Measurements from ENCODE around the gene IL22RA2.
A peak's percentile ranks its signal among the peaks of the same experiment; 100 is the strongest.

The IL22RA2 gene

GRCh38 chr6:137097526-137097925, 75.9 kb downstream of the IL22RA2 start:
- no peak for TF ChIP-seq CTCF (IDR thresholded peaks at IDR 0.05)
- H3K36me3 Mint-ChIP-seq (ENCODE audit: low read depth), result no peaks in the 10 kb centered on the region
- H3K27me3 Mint-ChIP-seq (ENCODE audit: low read depth, poor library complexity), result peaks cover 3% of the 10 kb centered on the region
- H3K9me3 Mint-ChIP-seq, result peaks cover 12% of the 10 kb centered on the region
- no peak overlapping the region for H3K4me3 Mint-ChIP-seq
- no peak overlapping the region for H3K27ac Mint-ChIP-seq
- H3K4me1 Mint-ChIP-seq, result peaks cover 16% of the 10 kb centered on the region
- DNase-seq, result no peak

GRCh38 chr6:137097057-137097456, 76.4 kb downstream of the IL22RA2 start:
- Mint-ChIP-seq H3K27me3 (ENCODE audit: low read depth, poor library complexity) (peaks cover 3% of the 10 kb centered on the region), H3K9me3 (peaks cover 9% of the 10 kb centered on the region), H3K4me3 (no peak overlapping the region), H3K27ac (no peak overlapping the region), H3K36me3 (ENCODE audit: low read depth) (no peaks in the 10 kb centered on the region), H3K4me1 (peaks cover 20% of the 10 kb centered on the region)
- no peak for DNase-seq
- TF ChIP-seq CTCF (IDR thresholded peaks at IDR 0.05), result no peak

GRCh38 chr6:137095651-137096238, 77.7 kb downstream of the IL22RA2 start:
- Mint-ChIP-seq H3K27me3 (ENCODE audit: low read depth, poor library complexity) (peaks cover 3% of the 10 kb centered on the region), H3K4me1 (peaks cover 20% of the 10 kb centered on the region), H3K9me3 (peaks cover 4% of the 10 kb centered on the region), H3K4me3 (no peak overlapping the region), H3K27ac (no peak overlapping the region), H3K36me3 (ENCODE audit: low read depth) (no peaks in the 10 kb centered on the region)
- TF ChIP-seq CTCF (IDR thresholded peaks at IDR 0.05), result no peak
- DNase-seq, result no peak

GRCh38 chr6:137095093-137095492, 78.4 kb downstream of the IL22RA2 start:
- Mint-ChIP-seq H3K4me1 (peaks cover 20% of the 10 kb centered on the region), H3K27me3 (ENCODE audit: low read depth, poor library complexity) (peaks cover 3% of the 10 kb centered on the region), H3K4me3 (no peak overlapping the region), H3K36me3 (ENCODE audit: low read depth) (no peaks in the 10 kb centered on the region), H3K27ac (no peak overlapping the region), H3K9me3 (peaks cover 8% of the 10 kb centered on the region)
- TF ChIP-seq CTCF (IDR thresholded peaks at IDR 0.05), result no peak
- DNase-seq, result no peak

GRCh38 chr6:137094411-137095008, 78.9 kb downstream of the IL22RA2 start:
- no peak overlapping the region for H3K4me3 Mint-ChIP-seq
- no peak overlapping the region for H3K27ac Mint-ChIP-seq
- peak; percentile 52 for DNase-seq
- peak; percentile 68 for TF ChIP-seq CTCF (IDR thresholded peaks at IDR 0.05)
- H3K27me3 Mint-ChIP-seq (ENCODE audit: low read depth, poor library complexity), result peaks cover 3% of the 10 kb centered on the region
- H3K4me1 Mint-ChIP-seq, result peaks cover 20% of the 10 kb centered on the region
- peaks cover 8% of the 10 kb centered on the region for H3K9me3 Mint-ChIP-seq
- H3K36me3 Mint-ChIP-seq (ENCODE audit: low read depth), result no peaks in the 10 kb centered on the region

Data from nephron progenitor cell (in vitro differentiated cells).